NCI-H1092 (cell line): Measurements from ENCODE around the gene HSPA12A.

ENCODE experiments used
- DNase-seq: peaks from one replicate; lab custom pipeline; 2025; lab: John Stamatoyannopoulos, UW

Gene HSPA12A

GRCh38 chr10:116771101-116771958 lies 29.0 kb upstream of the HSPA12A start:
- DNase-seq = no peak

GRCh38 chr10:116770281-116770680 lies 27.9 kb upstream of the HSPA12A start:
- no peak for DNase-seq

- no peak for DNase-seq
Observed at GRCh38 chr10:116769791-116770190, 27.4 kb upstream of the HSPA12A start.

- no peak for DNase-seq
Observed at GRCh38 chr10:116769368-116769767, 27.0 kb upstream of the HSPA12A start.

DNA sequence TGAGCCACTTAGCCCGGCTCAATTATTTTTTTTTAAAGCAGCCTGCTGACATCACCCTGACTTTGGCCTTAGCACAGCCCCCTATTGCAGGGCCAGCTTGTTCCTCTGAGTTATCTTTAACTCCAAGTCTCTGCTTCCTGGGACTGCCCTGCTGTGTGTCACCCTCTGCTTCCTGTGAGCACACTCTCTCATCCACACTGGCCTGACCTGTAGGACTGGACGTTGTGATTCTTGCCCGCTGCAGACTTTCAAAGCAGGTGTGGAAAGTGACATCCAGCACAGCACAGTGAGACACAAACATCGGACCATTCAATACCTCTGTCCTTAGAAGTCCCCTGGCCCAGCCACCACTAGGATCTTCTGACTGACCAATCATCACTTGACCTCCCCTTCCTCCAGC lies 26.4 kb upstream of the HSPA12A start:
- DNase-seq = no peak

GRCh38 chr10:116766837-116767634 lies 24.7 kb upstream of the HSPA12A start:
- no peak for DNase-seq

GRCh38 chr10:116766241-116766827 lies 24.0 kb upstream of the HSPA12A start:
- DNase-seq = no peak

DNA sequence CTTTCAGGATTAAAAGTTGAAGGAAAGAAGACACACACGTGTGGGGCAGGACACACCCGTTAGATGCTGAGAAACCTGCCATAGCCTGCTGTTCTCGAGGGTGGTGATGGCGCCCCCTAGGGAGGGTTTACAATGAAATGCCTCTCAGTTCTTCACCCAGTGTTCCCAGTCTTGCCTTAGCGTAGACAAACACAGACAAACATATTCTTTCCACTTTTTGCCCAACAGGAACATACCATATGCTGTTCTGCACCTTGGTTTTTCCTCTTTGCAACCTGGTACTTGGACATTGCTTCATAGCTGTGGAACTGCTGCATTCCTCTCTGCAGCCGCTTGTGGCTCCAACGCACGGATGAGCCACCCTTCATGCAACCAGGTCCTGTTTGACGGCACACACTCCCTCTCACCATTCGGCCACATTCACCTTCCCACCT lies 23.3 kb upstream of the HSPA12A start:
- DNase-seq = no peak

DNA sequence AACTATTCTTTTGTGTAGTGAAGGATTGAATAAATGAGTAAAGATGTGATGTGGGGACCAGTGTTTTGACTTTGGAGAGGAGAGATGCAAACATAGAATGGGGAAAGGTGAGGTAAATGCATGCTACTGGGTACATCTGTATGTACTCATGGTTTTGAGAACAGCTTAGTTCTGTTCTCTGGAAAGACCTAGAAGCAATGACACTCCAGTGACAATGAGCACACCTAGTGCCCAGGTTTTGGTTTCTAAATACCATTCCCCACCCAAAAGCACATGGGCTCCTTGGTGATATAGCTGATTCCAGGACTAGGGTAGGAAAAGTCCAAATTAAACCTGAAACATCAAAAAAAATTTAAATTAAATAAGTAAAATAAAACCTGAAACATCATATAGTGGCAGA lies 22.6 kb upstream of the HSPA12A start:
- DNase-seq = no peak

DNA sequence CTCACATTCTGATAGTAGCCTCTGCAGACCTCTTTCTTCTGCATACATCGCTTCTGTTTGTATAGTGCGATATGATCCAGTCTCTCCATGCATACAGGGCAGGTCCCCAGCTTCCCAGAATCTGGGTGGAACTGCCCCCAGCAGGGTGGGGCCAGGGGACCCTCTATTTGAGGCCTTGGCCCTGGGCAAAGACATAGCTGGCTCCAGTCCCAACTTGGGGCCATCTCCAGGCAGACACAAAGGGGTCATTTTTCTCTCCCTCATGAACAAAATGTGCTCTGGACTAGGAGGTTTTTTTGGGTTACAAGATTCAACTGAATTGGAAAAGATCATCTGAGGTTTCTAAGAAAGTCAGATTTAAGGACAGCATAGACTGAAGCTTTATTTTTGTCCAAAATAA lies 21.1 kb upstream of the HSPA12A start:
- no peak for DNase-seq

DNA sequence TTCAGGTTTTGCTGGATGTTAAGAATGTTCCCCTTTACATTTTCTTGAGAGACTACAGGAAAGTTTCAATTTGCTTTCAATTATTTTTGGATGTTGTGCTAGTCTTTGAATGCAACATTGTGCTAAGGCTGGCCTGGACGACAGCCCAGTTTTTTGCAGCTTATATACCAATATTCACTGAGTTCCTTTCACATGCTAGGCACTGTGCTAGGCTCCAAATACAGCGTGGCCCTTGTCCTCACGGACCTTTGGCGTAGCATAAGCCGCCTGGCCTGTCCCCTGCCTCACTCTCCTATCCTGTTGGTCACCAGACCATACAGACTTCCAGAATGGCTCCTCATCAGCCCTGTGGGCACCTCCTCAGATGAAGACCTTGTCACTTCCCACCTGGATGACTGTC lies 19.5 kb upstream of the HSPA12A start:
- no peak for DNase-seq

DNA sequence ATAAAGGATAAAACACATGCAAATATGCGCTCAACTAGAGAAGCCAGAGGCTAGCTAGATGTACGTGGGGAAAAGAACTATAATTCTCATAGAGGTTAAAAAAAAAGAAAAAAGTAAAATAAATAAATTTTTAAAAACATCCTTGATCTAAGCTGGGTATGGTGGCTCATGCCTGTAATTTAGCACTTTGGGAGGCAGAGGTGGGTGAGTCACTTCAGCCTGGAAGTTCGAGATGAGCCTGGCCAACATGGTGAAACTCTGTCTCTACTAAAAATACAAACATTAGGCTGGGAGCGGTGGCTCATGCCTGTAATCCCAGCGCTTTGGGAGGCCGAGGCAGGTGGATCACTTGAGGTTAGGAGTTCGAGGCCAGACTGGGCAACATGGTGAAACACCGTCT lies 18.6 kb upstream of the HSPA12A start:
- no peak for DNase-seq

DNA sequence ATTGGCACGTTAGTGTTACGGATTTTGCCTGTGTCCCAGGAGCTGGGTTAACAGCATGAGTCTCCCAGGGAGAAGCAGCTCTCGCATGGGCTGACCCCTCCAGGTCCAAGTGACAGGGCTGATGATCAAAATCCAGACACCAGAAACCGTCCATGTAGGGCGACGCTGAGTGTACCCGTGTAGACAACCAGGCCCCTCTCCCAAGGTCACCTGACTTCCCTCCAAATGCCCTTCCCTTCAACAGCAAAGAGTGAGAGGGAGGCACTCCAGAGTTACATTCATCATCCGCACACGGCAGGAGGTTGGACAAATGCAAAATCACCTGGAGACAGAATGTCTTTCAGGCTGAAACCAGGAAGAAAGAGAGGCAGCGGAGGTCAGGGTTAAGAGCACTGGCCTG lies 14.9 kb upstream of the HSPA12A start:
- no peak for DNase-seq

DNA sequence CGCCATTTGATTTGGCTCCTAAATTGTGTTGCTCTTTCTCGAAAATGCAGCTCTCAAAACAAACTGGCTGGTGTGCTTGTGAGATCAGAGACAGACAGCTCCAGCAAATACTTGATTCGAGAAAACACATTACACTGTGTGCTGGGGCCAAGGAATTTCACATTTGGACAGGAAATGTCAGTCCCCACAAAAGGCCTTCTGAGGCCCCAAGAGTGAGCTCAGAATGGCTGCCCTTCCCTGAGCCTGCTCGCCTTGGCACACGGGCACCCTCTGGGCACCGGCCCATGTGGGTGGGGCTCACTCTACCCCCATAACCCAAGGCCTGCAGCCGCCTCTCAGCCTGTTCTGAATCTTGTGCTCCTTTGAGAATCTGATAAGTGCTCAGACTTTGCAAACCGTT lies 13.9 kb upstream of the HSPA12A start:
- DNase-seq = no peak

GRCh38 chr10:116753759-116754158 lies 11.4 kb upstream of the HSPA12A start:
- peak; percentile 7 for DNase-seq

DNA sequence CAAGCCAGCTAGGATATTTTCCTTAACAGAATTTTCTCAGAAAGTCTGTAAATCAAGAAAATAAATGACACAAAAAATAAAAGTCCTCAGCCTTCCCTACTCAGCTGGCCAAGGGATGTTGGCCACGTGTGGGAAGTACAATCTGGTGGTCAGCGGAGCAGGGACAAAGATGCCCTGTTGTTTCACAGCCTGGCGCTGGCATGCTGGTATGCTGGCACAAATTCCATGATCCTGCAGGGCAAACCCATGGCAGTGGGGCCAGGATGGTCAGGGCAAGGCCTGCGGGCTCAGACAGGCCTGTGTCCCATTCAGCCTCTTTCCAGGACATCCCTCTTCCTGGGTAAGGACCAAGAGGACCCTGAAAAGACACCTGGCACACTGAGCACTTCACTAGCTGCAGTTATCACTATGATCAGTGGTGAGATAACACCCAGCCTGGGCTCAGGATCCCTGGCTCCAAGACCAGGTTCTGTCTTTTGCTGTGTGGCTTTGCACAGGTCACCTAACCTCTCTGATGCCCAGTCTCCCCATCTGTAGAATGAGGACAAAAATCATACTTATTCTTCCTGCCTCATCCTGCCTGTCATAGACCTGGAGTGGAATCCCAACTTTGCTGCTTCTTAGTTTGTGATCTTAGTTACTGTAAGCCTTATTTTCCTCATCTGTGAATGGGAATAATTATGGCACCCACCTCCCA lies 10.8 kb upstream of the HSPA12A start:
- DNase-seq = no peak

DNA sequence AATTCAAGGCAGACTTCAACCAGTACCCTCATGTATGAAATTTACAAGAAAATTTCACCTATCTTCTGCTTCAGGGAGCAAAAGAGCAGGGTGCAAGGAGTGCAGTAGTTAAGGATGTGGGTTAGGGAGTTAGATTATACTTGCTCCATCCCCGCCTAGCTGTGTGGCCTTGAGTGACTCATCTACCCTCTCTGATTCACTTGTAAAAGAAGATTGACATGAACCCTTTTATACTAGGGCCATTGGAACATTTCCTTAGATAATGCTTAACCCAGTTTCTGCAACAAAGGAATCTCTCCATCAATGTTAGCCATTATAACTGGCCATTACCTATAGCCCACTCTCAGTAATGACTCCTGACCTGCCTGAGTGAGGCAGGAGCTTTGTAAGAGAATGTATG lies 10.2 kb upstream of the HSPA12A start:
- no peak for DNase-seq

DNA sequence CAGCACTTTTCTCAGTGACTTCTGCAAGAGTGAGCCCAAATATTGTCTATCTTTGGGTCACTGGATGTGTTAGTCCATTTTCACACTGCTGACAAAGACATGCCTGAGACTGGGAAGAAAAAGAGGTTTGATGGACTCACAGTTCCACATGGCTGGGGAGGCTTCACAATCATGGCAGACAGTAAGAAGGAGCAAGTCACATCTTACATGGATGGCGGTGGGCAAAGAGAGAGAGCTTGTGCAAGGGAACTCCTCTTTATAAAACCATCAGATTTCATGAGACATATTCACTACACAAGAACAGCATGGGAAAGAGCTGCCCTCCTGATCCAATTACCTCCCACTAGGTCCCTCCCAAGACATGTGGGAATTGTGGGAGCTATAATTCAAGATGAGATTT lies 6.1 kb upstream of the HSPA12A start:
- DNase-seq = no peak

DNA sequence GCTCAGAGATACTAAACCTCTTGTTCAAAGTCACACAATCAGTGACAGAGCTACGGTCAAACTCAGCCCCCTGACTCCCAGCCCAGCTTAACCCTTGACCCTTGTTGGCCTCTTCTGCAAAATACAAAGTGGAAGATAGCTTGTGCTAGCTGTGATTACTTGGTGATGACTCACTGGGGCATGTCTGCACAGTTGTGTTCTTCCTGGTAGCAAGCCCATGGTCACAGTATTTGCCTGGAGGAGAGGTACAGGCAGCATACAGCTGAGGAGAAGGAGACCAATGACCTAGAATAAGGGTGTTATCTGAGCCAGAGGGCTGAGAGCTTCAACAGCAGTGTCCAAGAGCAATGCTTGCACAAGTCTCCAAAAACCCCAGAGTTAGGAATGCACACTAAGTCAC lies 5.7 kb upstream of the HSPA12A start:
- no peak for DNase-seq

GRCh38 chr10:116747325-116747724 lies 5.0 kb upstream of the HSPA12A start:
- no peak for DNase-seq

- no peak for DNase-seq
Observed at GRCh38 chr10:116744885-116745284, 2.5 kb upstream of the HSPA12A start.

GRCh38 chr10:116744163-116744753 lies 1.9 kb upstream of the HSPA12A start:
- no peak for DNase-seq
